ENCODE results near the gene FAM89B.

FAM89B gene

GRCh38 chr11:65555693-65556231 lies 16.6 kb upstream of the FAM89B start:
- DNase-seq = no peak
- Histone ChIP-seq H3F3A (ENCODE audit: insufficient read depth, low read length) (peaks cover 30% of the 10 kb centered on the region), H3K27ac (ENCODE audit: low read length) (no peak overlapping the region), H3K4me3 (ENCODE audit: low read length) (no peak overlapping the region), H3K4me2 (ENCODE audit: low read depth, low read length) (no peak overlapping the region), H3K4me1 (ENCODE audit: low read length) (peaks cover 27% of the 10 kb centered on the region), H3K9ac (ENCODE audit: low read length) (no peak overlapping the region), H4K20me1 (ENCODE audit: insufficient read depth, low read length) (no peaks in the 10 kb centered on the region), H3K36me3 (replicated peaks; ENCODE audit: insufficient read depth, low read length) (no peaks in the 10 kb centered on the region), H2AFZ (ENCODE audit: low read length) (no peak overlapping the region), H3K9me2 (replicated peaks; ENCODE audit: insufficient read depth, low read length) (no peaks in the 10 kb centered on the region), H3K27me3 (replicated peaks; ENCODE audit: insufficient read depth, low read length) (no peaks in the 10 kb centered on the region), H3K79me2 (ENCODE audit: low read length) (no peaks in the 10 kb centered on the region), H3K9me3 (replicated peaks; ENCODE audit: insufficient read depth, low read length) (no peaks in the 10 kb centered on the region)
- no peak for TF ChIP-seq CTCF (IDR thresholded peaks at IDR 0.05; ENCODE audit: low read length)

- no peak for TF ChIP-seq EZH2phosphoT487 (IDR thresholded peaks at IDR 0.05; ENCODE audit: low read length)
- no peak for TF ChIP-seq CTCF (IDR thresholded peaks at IDR 0.05; ENCODE audit: low read length)
- no peak for TF ChIP-seq EZH2 (optimal IDR thresholded peaks at IDR 0.05; ENCODE audit: low read depth, low read length)
- Histone ChIP-seq H3K27me3 (replicated peaks; ENCODE audit: insufficient read depth, low read length) (no peaks in the 10 kb centered on the region), H3K4me1 (ENCODE audit: low read length) (peaks cover 18% of the 10 kb centered on the region), H3F3A (ENCODE audit: insufficient read depth, low read length) (peaks cover 24% of the 10 kb centered on the region), H2AFZ (ENCODE audit: low read length) (no peak overlapping the region), H3K4me2 (ENCODE audit: low read depth, low read length) (no peak overlapping the region), H3K9ac (ENCODE audit: low read length) (no peak overlapping the region), H3K36me3 (replicated peaks; ENCODE audit: insufficient read depth, low read length) (no peaks in the 10 kb centered on the region), H3K9me2 (replicated peaks; ENCODE audit: insufficient read depth, low read length) (no peaks in the 10 kb centered on the region), H4K20me1 (ENCODE audit: insufficient read depth, low read length) (no peaks in the 10 kb centered on the region), H3K9me3 (replicated peaks; ENCODE audit: insufficient read depth, low read length) (no peaks in the 10 kb centered on the region), H3K27ac (ENCODE audit: low read length) (no peak overlapping the region), H3K79me2 (ENCODE audit: low read length) (no peaks in the 10 kb centered on the region), H3K4me3 (ENCODE audit: low read length) (no peak overlapping the region)
- DNase-seq = no peak
Observed at GRCh38 chr11:65556470-65557279, 15.7 kb upstream of the FAM89B start.

- no peak for DNase-seq
- Histone ChIP-seq H3K9me3 (replicated peaks; ENCODE audit: insufficient read depth, low read length) (no peaks in the 10 kb centered on the region), H3K4me2 (ENCODE audit: low read depth, low read length) (no peak overlapping the region; the same call in 1 of the 2 replicates), H3K4me1 (ENCODE audit: low read length) (peaks cover 11% of the 10 kb centered on the region), H2AFZ (ENCODE audit: low read length) (no peak overlapping the region), H3K27me3 (replicated peaks; ENCODE audit: insufficient read depth, low read length) (no peaks in the 10 kb centered on the region), H3K27ac (ENCODE audit: low read length) (no peak overlapping the region), H4K20me1 (ENCODE audit: insufficient read depth, low read length) (no peaks in the 10 kb centered on the region), H3F3A (ENCODE audit: insufficient read depth, low read length) (peaks cover 21% of the 10 kb centered on the region; the same call in 1 of the 2 replicates), H3K36me3 (replicated peaks; ENCODE audit: insufficient read depth, low read length) (no peaks in the 10 kb centered on the region), H3K9me2 (replicated peaks; ENCODE audit: insufficient read depth, low read length) (no peaks in the 10 kb centered on the region), H3K79me2 (ENCODE audit: low read length) (no peaks in the 10 kb centered on the region), H3K4me3 (ENCODE audit: low read length) (no peak overlapping the region), H3K9ac (ENCODE audit: low read length) (no peak overlapping the region; the same call in 1 of the 2 replicates)
- TF ChIP-seq EZH2 (optimal IDR thresholded peaks at IDR 0.05; ENCODE audit: low read depth, low read length) (no peak), EZH2phosphoT487 (IDR thresholded peaks at IDR 0.05; ENCODE audit: low read length) (no peak), CTCF (IDR thresholded peaks at IDR 0.05; ENCODE audit: low read length) (no peak)
Observed at GRCh38 chr11:65557280-65558001, 14.9 kb upstream of the FAM89B start.

Data from MM.1S (cell line).